ENCODE measurements around the gene PTPN6.

DNA sequence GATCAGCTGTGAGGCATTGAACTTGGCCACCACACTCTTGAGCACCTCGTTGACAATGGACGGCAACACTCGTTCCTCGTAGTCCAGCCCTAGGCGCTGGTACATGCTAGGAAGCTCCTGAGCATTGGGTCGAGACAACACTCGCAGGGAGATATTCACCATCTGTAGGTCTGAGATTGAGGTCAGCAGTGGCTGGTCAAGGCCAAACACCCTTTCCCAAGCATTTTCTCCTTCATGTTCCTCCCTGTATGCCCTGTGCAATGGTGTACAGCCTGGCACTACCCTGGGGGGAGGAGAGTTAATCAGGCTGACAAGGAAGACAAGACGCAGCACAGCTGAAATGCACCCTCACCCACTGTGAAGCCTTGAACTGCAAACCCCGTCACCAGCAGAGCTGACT lies 17.3 kb downstream of the PTPN6 start:
- TF ChIP-seq, protein P1, sequence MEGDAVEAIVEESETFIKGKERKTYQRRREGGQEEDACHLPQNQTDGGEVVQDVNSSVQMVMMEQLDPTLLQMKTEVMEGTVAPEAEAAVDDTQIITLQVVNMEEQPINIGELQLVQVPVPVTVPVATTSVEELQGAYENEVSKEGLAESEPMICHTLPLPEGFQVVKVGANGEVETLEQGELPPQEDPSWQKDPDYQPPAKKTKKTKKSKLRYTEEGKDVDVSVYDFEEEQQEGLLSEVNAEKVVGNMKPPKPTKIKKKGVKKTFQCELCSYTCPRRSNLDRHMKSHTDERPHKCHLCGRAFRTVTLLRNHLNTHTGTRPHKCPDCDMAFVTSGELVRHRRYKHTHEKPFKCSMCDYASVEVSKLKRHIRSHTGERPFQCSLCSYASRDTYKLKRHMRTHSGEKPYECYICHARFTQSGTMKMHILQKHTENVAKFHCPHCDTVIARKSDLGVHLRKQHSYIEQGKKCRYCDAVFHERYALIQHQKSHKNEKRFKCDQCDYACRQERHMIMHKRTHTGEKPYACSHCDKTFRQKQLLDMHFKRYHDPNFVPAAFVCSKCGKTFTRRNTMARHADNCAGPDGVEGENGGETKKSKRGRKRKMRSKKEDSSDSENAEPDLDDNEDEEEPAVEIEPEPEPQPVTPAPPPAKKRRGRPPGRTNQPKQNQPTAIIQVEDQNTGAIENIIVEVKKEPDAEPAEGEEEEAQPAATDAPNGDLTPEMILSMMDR (IDR thresholded peaks at IDR 0.05), result no peak
- TF ChIP-seq EZH2phosphoT487 (IDR thresholded peaks at IDR 0.05) (no peak), EZH2 (IDR thresholded peaks at IDR 0.05) (no peak)

All from neural progenitor cell (in vitro differentiated cells).